Measurements from ENCODE around the gene HPX.

HPX gene

DNA sequence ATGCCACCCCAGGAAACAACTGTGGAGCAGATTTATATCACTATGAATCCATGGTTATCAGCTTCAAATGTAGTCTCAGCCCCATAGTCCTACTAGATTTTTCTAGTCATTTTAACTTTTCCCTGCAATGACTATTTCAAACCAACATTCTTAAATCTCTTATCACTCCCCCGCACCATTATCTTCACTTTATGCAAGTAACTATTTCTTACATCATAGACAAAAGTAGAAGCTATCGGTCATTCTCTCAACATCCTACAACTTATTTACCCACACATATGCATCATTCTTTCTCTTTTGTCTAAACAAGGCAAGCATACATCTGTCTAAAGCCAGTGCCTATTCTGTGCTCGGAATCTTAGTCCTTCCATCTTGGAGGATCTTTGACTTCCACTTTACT is 44.9 kb upstream of the HPX start:
- DNase-seq (ENCODE audit: low read depth) = no peak
- no peak overlapping the region for H3K4me3 ChIP-seq (ENCODE audit: low read depth, low read length)
- TF ChIP-seq POLR2A (IDR thresholded peaks at IDR 0.05; ENCODE audit: extremely low read depth, insufficient read length) (no peak), MYC (IDR thresholded peaks at IDR 0.05; ENCODE audit: low read depth, low read length) (no peak)
- TF ChIP-seq, protein P1, sequence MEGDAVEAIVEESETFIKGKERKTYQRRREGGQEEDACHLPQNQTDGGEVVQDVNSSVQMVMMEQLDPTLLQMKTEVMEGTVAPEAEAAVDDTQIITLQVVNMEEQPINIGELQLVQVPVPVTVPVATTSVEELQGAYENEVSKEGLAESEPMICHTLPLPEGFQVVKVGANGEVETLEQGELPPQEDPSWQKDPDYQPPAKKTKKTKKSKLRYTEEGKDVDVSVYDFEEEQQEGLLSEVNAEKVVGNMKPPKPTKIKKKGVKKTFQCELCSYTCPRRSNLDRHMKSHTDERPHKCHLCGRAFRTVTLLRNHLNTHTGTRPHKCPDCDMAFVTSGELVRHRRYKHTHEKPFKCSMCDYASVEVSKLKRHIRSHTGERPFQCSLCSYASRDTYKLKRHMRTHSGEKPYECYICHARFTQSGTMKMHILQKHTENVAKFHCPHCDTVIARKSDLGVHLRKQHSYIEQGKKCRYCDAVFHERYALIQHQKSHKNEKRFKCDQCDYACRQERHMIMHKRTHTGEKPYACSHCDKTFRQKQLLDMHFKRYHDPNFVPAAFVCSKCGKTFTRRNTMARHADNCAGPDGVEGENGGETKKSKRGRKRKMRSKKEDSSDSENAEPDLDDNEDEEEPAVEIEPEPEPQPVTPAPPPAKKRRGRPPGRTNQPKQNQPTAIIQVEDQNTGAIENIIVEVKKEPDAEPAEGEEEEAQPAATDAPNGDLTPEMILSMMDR (IDR thresholded peaks at IDR 0.05; ENCODE audit: low read depth, low read length) = no peak
- TF ChIP-seq, protein P2, sequence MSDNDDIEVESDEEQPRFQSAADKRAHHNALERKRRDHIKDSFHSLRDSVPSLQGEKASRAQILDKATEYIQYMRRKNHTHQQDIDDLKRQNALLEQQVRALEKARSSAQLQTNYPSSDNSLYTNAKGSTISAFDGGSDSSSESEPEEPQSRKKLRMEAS (IDR thresholded peaks at IDR 0.05; ENCODE audit: low read depth, low read length) = no peak

DNA sequence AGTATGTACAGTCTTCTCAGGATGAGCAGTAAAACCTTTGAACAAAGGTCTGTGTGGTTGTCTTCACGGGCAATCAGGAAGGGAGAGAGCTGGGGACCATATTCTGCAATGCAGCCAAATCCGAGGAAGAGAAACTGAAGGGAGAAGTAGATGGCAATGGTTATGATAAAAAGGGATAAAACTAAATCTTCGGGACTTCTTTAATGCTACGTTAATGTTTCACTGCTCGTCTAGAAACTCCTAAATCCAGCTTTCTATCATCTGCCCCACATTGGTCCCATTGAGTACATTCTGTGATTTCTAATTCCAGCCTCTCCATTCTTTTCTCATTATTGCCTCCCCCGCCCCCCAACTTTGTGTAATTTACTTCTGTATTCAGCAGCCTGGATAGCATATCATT is 42.2 kb upstream of the HPX start:
- H3K4me3 ChIP-seq (ENCODE audit: low read depth, low read length) = peak overlapping the region; percentile 99
- DNase-seq (ENCODE audit: low read depth) = no peak
- no peak for TF ChIP-seq POLR2A (IDR thresholded peaks at IDR 0.05; ENCODE audit: extremely low read depth, insufficient read length)
- TF ChIP-seq, protein P2 (IDR thresholded peaks at IDR 0.05; ENCODE audit: low read depth, low read length) = no peak
- TF ChIP-seq MYC (IDR thresholded peaks at IDR 0.05; ENCODE audit: low read depth, low read length) = no peak
- TF ChIP-seq, protein P1 (IDR thresholded peaks at IDR 0.05; ENCODE audit: low read depth, low read length) = no peak

DNA sequence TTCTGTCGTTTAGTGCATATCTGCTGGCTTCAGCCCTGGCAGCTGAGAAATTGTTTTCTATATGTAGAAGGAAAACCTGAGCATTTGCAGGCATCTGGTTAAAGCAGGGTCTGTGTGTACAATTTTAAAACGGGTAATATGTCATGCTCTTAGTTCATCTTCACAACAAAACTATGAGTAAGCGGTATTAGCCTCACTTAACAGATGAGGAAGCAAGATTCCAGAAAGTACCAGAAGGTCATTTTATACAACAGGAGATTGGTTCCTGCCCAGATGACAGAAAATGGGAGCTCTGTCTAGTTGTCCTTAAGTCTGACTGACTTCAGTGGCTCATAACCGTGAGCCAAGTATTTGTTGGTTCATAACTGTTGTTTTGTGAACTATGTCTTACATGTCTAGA is 41.7 kb upstream of the HPX start:
- TF ChIP-seq POLR2A (IDR thresholded peaks at IDR 0.05; ENCODE audit: extremely low read depth, insufficient read length) = no peak
- no peak for TF ChIP-seq MYC (IDR thresholded peaks at IDR 0.05; ENCODE audit: low read depth, low read length)
- TF ChIP-seq, protein P2 (IDR thresholded peaks at IDR 0.05; ENCODE audit: low read depth, low read length) = no peak
- TF ChIP-seq, protein P1 (IDR thresholded peaks at IDR 0.05; ENCODE audit: low read depth, low read length) = no peak
- DNase-seq (ENCODE audit: low read depth) = no peak
- peak overlapping the region; percentile 99 for H3K4me3 ChIP-seq (ENCODE audit: low read depth, low read length)

GRCh38 chr11:6481924-6482275 is 41.1 kb upstream of the HPX start:
- peak overlapping the region; percentile 99 for H3K4me3 ChIP-seq (ENCODE audit: low read depth, low read length)
- no peak for DNase-seq (ENCODE audit: low read depth)
- TF ChIP-seq MYC (IDR thresholded peaks at IDR 0.05; ENCODE audit: low read depth, low read length) (no peak), POLR2A (IDR thresholded peaks at IDR 0.05; ENCODE audit: extremely low read depth, insufficient read length) (no peak)
- TF ChIP-seq, protein P1 (IDR thresholded peaks at IDR 0.05; ENCODE audit: low read depth, low read length) = no peak
- TF ChIP-seq, protein P2 (IDR thresholded peaks at IDR 0.05; ENCODE audit: low read depth, low read length) = no peak

DNA sequence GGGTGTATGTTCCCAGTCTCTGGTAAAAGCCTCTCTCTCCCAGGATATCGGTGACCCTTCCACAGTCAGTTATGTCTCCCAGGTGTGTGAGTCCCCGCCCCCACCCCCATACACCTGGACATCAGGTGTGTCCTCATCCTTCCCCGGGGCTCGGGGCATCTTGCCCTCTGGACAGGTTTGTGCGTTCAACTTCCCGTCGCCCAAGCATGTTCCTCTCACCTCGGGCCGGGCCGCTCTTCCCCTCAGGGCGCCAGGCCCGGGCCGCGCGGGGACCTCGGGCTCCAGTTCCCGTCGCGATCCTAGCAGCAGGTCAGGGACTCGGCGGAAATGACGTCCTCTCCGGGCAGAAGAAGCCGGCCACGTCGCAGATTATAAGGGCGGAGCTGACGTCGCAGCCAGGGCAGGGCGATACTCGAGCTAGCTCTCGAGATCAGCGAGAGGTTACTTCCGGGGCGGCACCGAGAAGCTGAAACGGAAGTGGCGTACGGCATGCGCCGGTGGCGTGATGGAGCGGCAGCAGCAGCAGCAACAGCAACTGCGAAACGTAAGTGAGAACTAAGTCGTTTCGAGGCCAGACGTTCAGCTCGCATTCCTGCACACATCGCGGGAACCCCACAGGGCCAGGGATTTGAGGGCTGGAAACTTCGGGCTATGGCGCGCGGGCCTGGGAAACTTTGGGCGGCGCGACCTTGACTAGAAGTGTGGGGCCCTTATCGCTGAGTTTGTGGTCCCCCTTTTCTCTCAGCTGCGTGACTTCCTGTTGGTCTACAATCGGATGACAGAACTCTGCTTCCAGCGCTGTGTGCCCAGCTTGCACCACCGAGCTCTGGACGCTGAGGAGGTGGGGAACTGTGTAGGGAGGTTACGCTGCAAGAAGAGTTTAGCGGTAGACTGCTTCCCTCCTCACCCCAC is 40.5 kb upstream of the HPX start, which contains the start of the genes ARFIP2 and TIMM10B:
Gene ARFIP2, minus strand, starts transcription at position 320 of the 912 bp plus-strand sequence. CDS start 910 bp downstream, outside the sequence.
Gene TIMM10B, plus strand, starts transcription at position 490 of the 912 bp plus-strand sequence. Its CDS starts 16 bp downstream, at position 506.
- peak; percentile 97 for DNase-seq (ENCODE audit: low read depth)
- H3K4me3 ChIP-seq (ENCODE audit: low read depth, low read length) = peak within 1 kb of the TSS; percentile 99
- TF ChIP-seq POLR2A (IDR thresholded peaks at IDR 0.05; ENCODE audit: extremely low read depth, insufficient read length) (peak; percentile 91), MYC (IDR thresholded peaks at IDR 0.05; ENCODE audit: low read depth, low read length) (peak; percentile 82)
- TF ChIP-seq, protein P2 (IDR thresholded peaks at IDR 0.05; ENCODE audit: low read depth, low read length) = peak; percentile 80
- TF ChIP-seq, protein P1 (IDR thresholded peaks at IDR 0.05; ENCODE audit: low read depth, low read length) = no peak
